ENCODE data around the gene LARP1. TPM values are rescaled to one million over a fixed set of nuclear protein-coding genes. Genes with fewer than 3 reads are reported as not detected.

Gene LARP1
- total RNA-seq, 1 donor from 2014 or later, result 243 TPM

DNA sequence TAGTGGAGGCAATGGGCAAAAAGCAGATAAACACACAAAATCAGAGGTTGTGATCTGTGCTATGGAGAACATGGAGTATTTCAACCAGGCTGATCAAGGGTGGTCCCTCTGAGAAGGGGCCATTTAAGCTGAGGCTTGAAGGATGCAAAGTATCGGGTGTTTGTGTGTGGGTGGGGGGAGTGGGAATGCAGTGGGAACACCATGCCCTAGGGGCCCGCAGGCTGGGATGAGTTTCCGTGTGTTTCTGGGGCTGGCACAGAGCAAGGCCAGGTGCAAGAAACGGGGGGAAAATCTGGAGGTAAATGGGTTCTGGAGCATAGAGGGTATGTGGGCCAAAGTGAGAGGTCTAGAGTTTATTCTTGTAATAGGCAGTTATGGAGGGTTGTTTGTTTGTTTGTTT lies 13.8 kb upstream of the LARP1 start:
- no peak overlapping the region for H3K27ac ChIP-seq (ENCODE audit: low read depth, low read length)
- Mint-ChIP-seq H3K4me1 (ENCODE audit: low read depth, unreplicated experiment) (no peaks in the 10 kb centered on the region), H3K4me3 (ENCODE audit: unreplicated experiment) (no peak overlapping the region), H3K36me3 (ENCODE audit: low read depth, unreplicated experiment) (no peaks in the 10 kb centered on the region), H3K27me3 (ENCODE audit: low read depth, unreplicated experiment) (no peaks in the 10 kb centered on the region), H3K9me3 (ENCODE audit: unreplicated experiment) (no peaks in the 10 kb centered on the region), H3K27ac (ENCODE audit: unreplicated experiment) (no peak overlapping the region)
- no peaks in the 10 kb centered on the region for H3K27me3 ChIP-seq (ENCODE audit: insufficient read depth, low read length)
- H3K4me2 ChIP-seq (ENCODE audit: low read length), result no peak overlapping the region
- no peaks in the 10 kb centered on the region for H3K36me3 ChIP-seq (ENCODE audit: insufficient read depth, low read length)
- H3K9ac ChIP-seq (ENCODE audit: low read length), result no peak overlapping the region
- no peaks in the 10 kb centered on the region for H3K9me3 ChIP-seq (ENCODE audit: insufficient read depth, low read depth, low read length)
- TF ChIP-seq CTCF (IDR thresholded peaks at IDR 0.05; ENCODE audit: insufficient read depth, low read depth, low read length) (no peak), EZH2 (IDR thresholded peaks at IDR 0.05; ENCODE audit: insufficient read depth, low read length) (no peak)
- DNase-seq (ENCODE audit: low read depth) (no peak), FAIRE-seq (no peak)
- no peaks in the 10 kb centered on the region for H3K79me2 ChIP-seq (ENCODE audit: insufficient read depth, low read length)
- no peak overlapping the region for H3K4me3 ChIP-seq (ENCODE audit: insufficient read depth, low read depth, low read length)
- no peak overlapping the region for H2AFZ ChIP-seq (ENCODE audit: low read depth, low read length)
- no peaks in the 10 kb centered on the region for H3K4me1 ChIP-seq (ENCODE audit: insufficient read depth, low read length)
- H4K20me1 ChIP-seq (ENCODE audit: insufficient read depth, low read length), result no peaks in the 10 kb centered on the region

- Mint-ChIP-seq H3K4me1 (ENCODE audit: low read depth, unreplicated experiment) (no peaks in the 10 kb centered on the region), H3K9me3 (ENCODE audit: unreplicated experiment) (no peaks in the 10 kb centered on the region), H3K27me3 (ENCODE audit: low read depth, unreplicated experiment) (no peaks in the 10 kb centered on the region), H3K4me3 (ENCODE audit: unreplicated experiment) (no peak overlapping the region), H3K27ac (ENCODE audit: unreplicated experiment) (no peak overlapping the region), H3K36me3 (ENCODE audit: low read depth, unreplicated experiment) (no peaks in the 10 kb centered on the region)
- H3K27me3 ChIP-seq (ENCODE audit: insufficient read depth, low read length), result no peaks in the 10 kb centered on the region
- no peak overlapping the region for H2AFZ ChIP-seq (ENCODE audit: low read depth, low read length)
- no peaks in the 10 kb centered on the region for H3K9me3 ChIP-seq (ENCODE audit: insufficient read depth, low read depth, low read length)
- H3K9ac ChIP-seq (ENCODE audit: low read length), result no peak overlapping the region
- DNase-seq (ENCODE audit: low read depth) (no peak), FAIRE-seq (no peak)
- H3K79me2 ChIP-seq (ENCODE audit: insufficient read depth, low read length), result no peaks in the 10 kb centered on the region
- H3K36me3 ChIP-seq (ENCODE audit: insufficient read depth, low read length), result no peaks in the 10 kb centered on the region
- TF ChIP-seq EZH2 (IDR thresholded peaks at IDR 0.05; ENCODE audit: insufficient read depth, low read length), result no peak
- TF ChIP-seq CTCF (IDR thresholded peaks at IDR 0.05; ENCODE audit: insufficient read depth, low read depth, low read length), result no peak
- H3K4me3 ChIP-seq (ENCODE audit: insufficient read depth, low read depth, low read length), result no peak overlapping the region
- no peaks in the 10 kb centered on the region for H3K4me1 ChIP-seq (ENCODE audit: insufficient read depth, low read length)
- H3K27ac ChIP-seq (ENCODE audit: low read depth, low read length), result no peak overlapping the region
- no peaks in the 10 kb centered on the region for H4K20me1 ChIP-seq (ENCODE audit: insufficient read depth, low read length)
- no peak overlapping the region for H3K4me2 ChIP-seq (ENCODE audit: low read length)
These were observed 11.4 kb upstream of the LARP1 start for GRCh38 chr5:154743812-154744211.

GRCh38 chr5:154745349-154745748 lies 9.8 kb upstream of the LARP1 start:
- H3K27ac Mint-ChIP-seq (ENCODE audit: unreplicated experiment), result no peak overlapping the region
- H3K4me1 Mint-ChIP-seq (ENCODE audit: low read depth, unreplicated experiment), result no peaks in the 10 kb centered on the region
- Histone ChIP-seq H3K4me2 (ENCODE audit: low read length) (no peak overlapping the region), H3K79me2 (ENCODE audit: insufficient read depth, low read length) (no peaks in the 10 kb centered on the region), H3K4me3 (ENCODE audit: insufficient read depth, low read depth, low read length) (no peak overlapping the region), H4K20me1 (ENCODE audit: insufficient read depth, low read length) (no peaks in the 10 kb centered on the region), H2AFZ (ENCODE audit: low read depth, low read length) (no peak overlapping the region), H3K27me3 (ENCODE audit: insufficient read depth, low read length) (no peaks in the 10 kb centered on the region), H3K9ac (ENCODE audit: low read length) (no peak overlapping the region), H3K27ac (ENCODE audit: low read depth, low read length) (no peak overlapping the region), H3K9me3 (ENCODE audit: insufficient read depth, low read depth, low read length) (no peaks in the 10 kb centered on the region), H3K36me3 (ENCODE audit: insufficient read depth, low read length) (no peaks in the 10 kb centered on the region), H3K4me1 (ENCODE audit: insufficient read depth, low read length) (no peaks in the 10 kb centered on the region)
- TF ChIP-seq EZH2 (IDR thresholded peaks at IDR 0.05; ENCODE audit: insufficient read depth, low read length) (no peak), CTCF (IDR thresholded peaks at IDR 0.05; ENCODE audit: insufficient read depth, low read depth, low read length) (no peak)
- H3K36me3 Mint-ChIP-seq (ENCODE audit: low read depth, unreplicated experiment), result no peaks in the 10 kb centered on the region
- H3K4me3 Mint-ChIP-seq (ENCODE audit: unreplicated experiment), result no peak overlapping the region
- H3K9me3 Mint-ChIP-seq (ENCODE audit: unreplicated experiment), result no peaks in the 10 kb centered on the region
- FAIRE-seq, result no peak
- DNase-seq (ENCODE audit: low read depth), result no peak
- H3K27me3 Mint-ChIP-seq (ENCODE audit: low read depth, unreplicated experiment), result no peaks in the 10 kb centered on the region

Data from astrocyte (in vitro differentiated cells and primary cell).